ENCODE measurements around the gene RAB3B.
A peak's percentile ranks its signal among the peaks of the same experiment; 100 is the strongest.
"Not testable (repeated sequence)": the region's sequence is repeated elsewhere in the genome, so short reads cannot be mapped to it uniquely, and the experiment has no call there.

Gene RAB3B, protein sequence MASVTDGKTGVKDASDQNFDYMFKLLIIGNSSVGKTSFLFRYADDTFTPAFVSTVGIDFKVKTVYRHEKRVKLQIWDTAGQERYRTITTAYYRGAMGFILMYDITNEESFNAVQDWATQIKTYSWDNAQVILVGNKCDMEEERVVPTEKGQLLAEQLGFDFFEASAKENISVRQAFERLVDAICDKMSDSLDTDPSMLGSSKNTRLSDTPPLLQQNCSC

DNA sequence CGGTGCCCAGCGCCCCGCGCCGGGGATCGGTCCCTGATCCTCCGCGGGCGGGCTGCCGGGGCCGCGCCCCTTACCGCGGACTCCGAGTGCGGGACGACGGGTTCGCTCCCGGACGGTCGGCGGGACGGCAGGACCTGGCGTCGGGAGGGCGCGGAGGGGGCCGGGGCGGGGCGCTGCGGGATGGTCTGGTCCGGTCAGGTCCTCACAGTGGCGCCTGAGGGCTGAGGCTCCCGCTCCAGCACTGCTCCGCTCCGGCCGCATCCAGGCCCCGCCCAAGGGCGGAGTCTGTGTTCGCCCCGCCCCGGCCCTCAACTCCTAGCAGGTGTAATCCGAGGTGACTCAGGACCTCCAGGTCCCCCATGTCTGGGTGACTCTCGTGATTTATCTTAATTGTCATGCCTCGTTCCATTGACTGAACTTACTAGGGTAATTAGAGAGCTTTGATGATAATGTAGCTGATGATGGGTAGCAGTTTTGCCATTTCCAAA is at the start of gene RAB3B:
Gene RAB3B, minus strand, starts transcription at position 223 of the 488 bp plus-strand sequence. CDS start 13,583 bp downstream, outside the sequence.
- DNase-seq, result no peak

GRCh38 chr1:52037909-52038308 is 47.4 kb upstream of the RAB3B start:
- no peak for DNase-seq

DNA sequence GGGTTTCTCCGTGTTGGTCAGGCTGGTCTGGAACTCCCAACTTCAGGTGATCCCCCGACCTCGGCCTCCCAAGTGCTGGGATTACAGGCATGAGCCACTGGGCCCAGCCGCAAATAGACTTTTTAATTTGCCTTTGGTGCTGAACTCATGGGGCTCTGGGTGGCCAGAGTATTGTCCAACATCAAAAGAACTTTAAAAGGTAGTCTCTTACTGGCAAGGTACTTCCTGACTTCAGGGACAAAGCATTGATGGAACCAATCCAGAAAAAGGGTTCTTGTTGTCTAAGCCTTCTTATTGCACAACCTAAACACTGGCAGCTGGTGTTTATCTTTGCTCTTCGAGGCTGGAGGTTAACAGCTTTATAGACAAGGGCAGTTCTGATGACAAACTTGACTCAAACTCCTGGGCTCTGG is 46.9 kb upstream of the RAB3B start:
- no peak for DNase-seq

DNA sequence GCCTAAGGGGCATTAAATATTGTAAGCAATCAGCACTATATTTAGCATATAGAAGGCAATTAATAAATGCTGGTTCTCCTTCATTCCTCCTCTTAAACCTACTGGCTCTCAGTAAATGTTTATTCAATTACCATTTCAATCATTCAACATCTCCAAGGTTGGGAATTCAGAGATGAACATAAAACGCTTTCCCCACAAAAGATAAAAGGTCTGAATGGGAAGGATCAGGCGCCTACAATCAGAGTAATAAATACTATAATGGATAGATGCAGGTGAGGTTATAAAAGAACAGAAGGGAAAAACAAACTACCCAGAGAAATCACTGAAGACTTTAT is 43.5 kb upstream of the RAB3B start:
- no peak for DNase-seq

GRCh38 chr1:52033190-52034049 is 42.9 kb upstream of the RAB3B start, which contains the start of gene KTI12:
TSS of gene KTI12 (minus strand) at chr1:52033810. CDS start at chr1:52033761, 49 bp downstream.
- DNase-seq, result peak; percentile 86

- no peak for DNase-seq
Measured at GRCh38 chr1:52032785-52033131, 42.3 kb upstream of the RAB3B start.

- DNase-seq, result no peak
Measured at GRCh38 chr1:52032124-52032784, 41.8 kb upstream of the RAB3B start.

DNA sequence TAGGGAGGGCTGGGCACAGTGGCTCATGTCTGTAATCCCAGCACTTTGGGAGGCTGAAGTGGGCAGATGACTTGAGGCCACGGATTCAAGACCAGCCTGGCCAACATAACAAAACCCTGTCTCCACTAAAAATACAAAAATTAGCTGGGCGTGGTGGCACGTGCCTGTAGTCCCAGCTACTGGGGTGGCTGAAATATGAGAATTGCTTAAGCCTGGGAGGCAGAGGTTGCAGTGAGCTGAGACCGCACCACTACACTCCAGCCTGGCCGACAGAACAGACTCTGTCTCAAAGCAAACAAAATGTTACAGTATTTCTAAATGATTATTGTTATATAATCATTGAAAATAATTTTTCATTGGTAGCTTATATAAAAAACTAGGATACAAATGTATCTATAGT is 38.3 kb upstream of the RAB3B start:
- not testable (repeated sequence) for DNase-seq

GRCh38 chr1:52028328-52028727 is 37.8 kb upstream of the RAB3B start:
- no peak for DNase-seq

- no peak for DNase-seq
Measured at GRCh38 chr1:52026278-52026677, 35.8 kb upstream of the RAB3B start.

- no peak for DNase-seq
Measured at GRCh38 chr1:52022133-52022532, 31.6 kb upstream of the RAB3B start.

DNA sequence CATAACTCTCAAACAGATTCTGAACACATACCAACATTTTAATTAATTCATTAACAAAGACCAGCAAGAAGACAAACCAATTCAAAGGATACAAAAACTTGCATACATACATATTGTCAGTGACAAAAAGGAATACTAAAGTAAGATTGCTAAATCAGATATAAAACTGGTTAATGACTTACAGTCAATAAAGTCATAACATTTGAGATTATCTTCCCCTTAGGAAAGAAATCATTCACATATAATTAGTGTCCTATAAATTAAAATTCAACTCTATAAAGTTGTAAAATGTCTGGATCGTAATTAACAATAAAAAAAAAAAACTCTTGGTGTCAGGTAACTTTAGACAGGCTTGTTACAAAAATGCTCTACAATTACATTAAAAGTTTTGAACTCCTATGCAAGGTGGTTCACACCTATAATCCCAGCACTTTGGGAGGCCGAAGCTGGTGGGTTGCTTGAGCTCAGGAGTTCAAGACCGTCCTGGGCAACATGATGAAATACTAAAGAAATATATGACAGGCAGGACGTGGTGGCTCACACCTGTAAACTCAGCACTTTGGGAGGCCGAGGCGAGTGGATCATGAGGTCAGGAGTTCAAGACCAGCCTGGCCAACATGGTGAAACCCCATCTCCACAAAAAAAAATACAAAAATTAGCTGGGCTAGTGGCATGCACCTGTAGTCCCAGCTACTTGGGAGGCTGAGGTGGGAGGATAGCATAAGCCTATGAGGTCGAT is 17.7 kb upstream of the RAB3B start:
- no peak for DNase-seq

DNA sequence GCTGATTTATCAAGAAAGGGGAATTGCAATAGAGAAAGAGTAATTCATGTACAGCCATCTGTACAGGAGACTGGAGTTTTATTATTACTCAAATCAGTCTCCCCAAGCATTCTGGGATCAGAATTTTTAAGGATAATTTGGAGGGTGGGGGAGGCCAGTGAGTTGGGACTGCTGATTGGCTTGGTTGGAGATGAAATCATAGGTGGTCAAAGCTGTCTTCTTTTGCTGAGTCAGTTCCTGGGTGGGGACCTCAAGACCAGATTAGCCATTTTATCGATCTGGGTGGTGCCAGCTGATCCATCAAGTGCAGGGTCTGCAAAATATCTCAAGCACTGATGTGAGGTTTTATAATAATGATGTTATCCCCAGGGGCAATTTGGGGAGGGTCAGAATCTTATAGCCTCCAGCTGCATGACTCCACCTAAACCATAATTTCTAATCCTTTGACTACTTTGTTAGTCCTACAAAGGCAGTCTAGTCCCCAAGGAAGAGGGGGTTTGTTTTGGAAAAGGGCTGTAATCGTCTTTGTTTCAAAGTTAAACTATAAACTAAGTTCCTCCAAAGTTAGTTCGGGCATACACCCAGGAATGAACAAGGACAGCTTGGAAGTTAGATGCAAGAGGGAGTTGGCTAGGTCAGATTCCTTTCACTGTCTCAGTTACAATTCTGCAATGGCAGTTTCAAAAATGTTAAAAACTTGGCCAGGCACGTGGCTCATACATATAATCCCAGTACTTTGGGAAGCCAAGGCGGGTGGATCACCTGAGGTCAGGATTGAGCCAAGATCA is 16.9 kb upstream of the RAB3B start:
- DNase-seq, result no peak

DNA sequence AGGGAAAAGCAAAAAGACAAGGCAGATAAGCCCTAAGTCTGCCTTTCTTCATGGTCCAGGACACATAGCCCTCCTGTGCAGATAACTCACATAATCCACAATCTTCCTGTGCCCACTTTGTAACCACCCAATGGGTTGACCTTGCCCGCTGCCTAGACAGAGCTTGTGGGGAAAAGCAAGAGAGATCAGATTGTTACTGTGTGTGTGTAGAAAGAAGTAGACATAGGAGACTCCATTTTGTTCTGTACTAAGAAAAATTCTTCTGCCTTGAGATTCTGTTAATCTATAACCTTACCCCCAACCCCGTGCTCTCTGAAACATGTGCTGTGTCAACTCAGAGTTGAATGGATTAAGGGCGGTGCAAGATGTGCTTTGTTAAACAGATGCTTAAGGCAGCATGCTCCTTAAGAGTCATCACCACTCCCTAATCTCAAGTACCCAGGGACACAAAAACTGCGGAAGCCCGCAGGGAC is 15.6 kb upstream of the RAB3B start:
- not testable (repeated sequence) for DNase-seq

GRCh38 chr1:52005548-52005947 is 15.0 kb upstream of the RAB3B start:
- DNase-seq, result not testable (repeated sequence)

GRCh38 chr1:52003877-52004276 is 13.4 kb upstream of the RAB3B start:
- DNase-seq, result no peak

DNA sequence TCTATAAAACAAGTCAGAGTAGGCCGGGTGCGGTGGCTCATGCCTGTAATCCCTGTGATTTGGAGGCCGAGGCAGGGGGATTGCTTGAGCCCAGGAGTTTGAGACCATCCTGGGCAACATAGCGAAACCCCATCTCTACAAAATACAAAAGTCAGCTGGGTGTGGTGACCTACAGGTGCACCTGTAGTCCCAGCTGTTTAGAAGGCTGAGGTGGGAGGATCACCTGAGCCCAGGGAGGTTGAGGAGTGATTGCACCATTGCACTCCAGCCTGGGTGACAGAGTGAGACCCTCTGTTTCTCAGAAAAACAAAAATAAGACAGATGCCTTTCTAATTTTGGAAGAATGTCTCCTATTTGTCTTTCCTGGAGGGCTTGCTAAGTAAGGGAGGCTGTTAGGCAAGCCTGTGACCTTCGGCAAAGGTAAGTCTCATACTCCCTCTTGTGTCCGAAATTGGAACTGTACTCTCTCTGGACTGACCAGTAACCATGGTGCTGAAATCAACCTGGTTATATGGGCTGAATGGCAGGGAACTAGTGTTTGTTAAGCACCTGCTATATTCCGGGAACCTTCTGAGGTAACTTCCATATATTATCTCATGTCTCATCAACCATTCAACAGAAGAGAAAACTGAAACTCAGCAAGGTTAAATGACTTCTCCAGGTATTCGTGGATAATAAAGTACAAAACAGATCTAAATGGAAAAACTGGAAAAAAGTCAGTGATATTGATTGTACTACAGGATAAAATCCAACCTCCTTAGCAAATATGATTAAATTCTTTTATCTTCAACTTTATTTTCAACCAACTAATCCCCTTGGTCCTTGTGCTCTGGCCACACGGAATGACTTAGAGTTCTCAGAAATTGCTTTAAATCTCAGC is 11.8 kb upstream of the RAB3B start:
- DNase-seq, result peak; percentile 68

- DNase-seq, result no peak
Measured at GRCh38 chr1:51998701-51999100, 8.2 kb upstream of the RAB3B start.

GRCh38 chr1:51997974-51998382 is 7.5 kb upstream of the RAB3B start:
- no peak for DNase-seq

DNA sequence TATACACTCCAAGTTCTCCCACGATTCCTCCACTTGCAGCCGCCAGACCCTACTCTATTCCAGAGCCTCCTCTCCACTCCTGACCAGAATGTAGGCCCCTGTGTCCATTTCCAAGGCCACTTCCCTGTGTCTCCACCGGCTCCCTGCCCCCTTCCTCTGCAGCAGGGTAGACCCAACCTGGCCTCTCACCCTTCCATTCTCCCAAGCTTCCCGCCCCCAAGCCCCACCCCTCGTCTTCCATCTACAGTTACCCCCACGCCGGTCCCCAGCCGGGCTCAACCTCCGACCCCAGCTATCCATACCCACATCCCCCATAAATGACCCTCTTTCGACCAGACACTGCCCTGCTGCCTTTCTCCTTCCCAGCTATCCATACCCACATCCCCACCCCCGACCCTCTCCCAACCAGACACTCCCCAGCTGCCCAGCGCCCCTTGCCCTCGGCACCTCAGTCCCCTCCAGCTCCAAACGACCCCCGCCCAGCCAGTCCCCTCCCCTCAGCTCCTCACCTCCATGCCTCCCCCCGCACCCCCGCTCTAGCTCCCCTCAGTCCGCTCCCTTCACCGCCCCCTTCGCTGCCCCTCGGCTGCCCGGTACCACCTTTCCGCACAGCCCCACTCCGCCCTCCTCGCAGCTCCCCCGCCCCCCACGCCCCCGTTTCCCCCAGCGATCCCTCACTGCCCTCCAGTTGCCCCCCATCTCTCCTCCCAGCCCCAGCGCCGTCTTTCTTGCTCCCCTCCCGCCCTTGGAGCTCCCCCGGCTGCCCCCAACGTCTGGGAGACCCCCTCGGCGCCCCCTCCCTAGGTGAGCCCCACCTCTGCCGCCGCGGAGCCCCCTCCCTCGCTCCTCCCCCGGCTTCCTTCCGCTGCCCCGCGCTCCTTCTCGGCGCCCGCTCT is 670 bp downstream of the RAB3B start:
- DNase-seq, result no peak

All from NCI-H446 treated with DMSO at 0.1 percent for 48 hours (cell line).